PC-3 (cell line): ENCODE measurements around the gene PSMD1.

Experiments used
- EZH2 ChIP-seq: fragments of 300-600 bp; sonication (generic); IDR thresholded peaks from one replicate; pipeline ENCODE4 v1.6.1; 2017; ENCODE audit warnings: antibody characterized with exemption, mild to moderate bottlenecking, low read length; ENCODE audit not compliant: unreplicated experiment
- EZH2phosphoT487 ChIP-seq: fragments of 300-600 bp; sonication (generic); IDR thresholded peaks from 2 replicates; pipeline ENCODE4 v1.6.1; 2018; ENCODE audit warnings: mild to moderate bottlenecking, antibody characterized with exemption, low read length, borderline replicate concordance
- TF ChIP-seq, protein P1 (sequence below): fragments of 300-600 bp; sonication (generic); conservative IDR thresholded peaks from 2 replicates; pipeline ENCODE4 v1.5.1; 2017; ENCODE audit warnings: antibody characterized with exemption, low read depth, mild to moderate bottlenecking, low read length

DNA sequence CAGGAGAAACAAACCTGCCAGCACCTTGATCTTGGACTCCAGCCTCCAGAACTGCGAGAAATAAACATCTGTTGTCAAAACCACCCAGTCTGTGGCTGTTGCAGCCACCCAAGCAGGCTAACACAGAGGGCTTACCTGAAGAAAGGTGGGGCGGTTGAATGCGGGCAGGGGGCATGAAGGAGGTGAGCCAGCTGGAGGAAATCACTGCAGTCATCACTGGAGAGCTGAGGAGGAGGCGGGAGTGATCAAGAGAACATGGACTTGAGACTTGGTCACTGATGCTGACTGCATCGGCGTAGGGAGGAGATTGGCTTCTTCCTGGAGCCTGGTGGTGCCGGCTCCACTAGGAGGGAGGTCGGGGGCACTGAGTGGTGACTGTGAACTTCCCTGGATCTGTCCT lies 127.2 kb downstream of the PSMD1 start:
- TF ChIP-seq, protein P1, sequence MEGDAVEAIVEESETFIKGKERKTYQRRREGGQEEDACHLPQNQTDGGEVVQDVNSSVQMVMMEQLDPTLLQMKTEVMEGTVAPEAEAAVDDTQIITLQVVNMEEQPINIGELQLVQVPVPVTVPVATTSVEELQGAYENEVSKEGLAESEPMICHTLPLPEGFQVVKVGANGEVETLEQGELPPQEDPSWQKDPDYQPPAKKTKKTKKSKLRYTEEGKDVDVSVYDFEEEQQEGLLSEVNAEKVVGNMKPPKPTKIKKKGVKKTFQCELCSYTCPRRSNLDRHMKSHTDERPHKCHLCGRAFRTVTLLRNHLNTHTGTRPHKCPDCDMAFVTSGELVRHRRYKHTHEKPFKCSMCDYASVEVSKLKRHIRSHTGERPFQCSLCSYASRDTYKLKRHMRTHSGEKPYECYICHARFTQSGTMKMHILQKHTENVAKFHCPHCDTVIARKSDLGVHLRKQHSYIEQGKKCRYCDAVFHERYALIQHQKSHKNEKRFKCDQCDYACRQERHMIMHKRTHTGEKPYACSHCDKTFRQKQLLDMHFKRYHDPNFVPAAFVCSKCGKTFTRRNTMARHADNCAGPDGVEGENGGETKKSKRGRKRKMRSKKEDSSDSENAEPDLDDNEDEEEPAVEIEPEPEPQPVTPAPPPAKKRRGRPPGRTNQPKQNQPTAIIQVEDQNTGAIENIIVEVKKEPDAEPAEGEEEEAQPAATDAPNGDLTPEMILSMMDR: no peak
- TF ChIP-seq EZH2 (no peak), EZH2phosphoT487 (no peak)
